ENCODE measurements around the gene SQOR.

GRCh38 chr15:45589256-45589655, 45.6 kb upstream of the SQOR start:
- TF ChIP-seq CTCF (IDR thresholded peaks at IDR 0.05; ENCODE audit: low read depth, low read length, poor library complexity, severe bottlenecking) (no peak), EZH2phosphoT487 (IDR thresholded peaks at IDR 0.05; ENCODE audit: borderline replicate concordance, low read length) (no peak)
